Stimulated activated CD4-positive, alpha-beta T cell treated with anti-CD3 and anti-CD28 coated beads, TNF-alpha, amount 100 ng/mL, for 48 hours (primary cell): ENCODE results near the gene NRF1.
A peak's percentile ranks its signal among the peaks of the same experiment; 100 is the strongest.
"Not testable (repeated sequence)": the region's sequence is repeated elsewhere in the genome, so short reads cannot be mapped to it uniquely, and the experiment has no call there.

ENCODE experiments used
- DNase-seq, 3 donors: peaks; one replicate each; pipeline ENCODE4 v3.0.0-alpha.2; 2020; ENCODE audit warnings: low read depth in 3 of 3

NRF1 gene

DNA sequence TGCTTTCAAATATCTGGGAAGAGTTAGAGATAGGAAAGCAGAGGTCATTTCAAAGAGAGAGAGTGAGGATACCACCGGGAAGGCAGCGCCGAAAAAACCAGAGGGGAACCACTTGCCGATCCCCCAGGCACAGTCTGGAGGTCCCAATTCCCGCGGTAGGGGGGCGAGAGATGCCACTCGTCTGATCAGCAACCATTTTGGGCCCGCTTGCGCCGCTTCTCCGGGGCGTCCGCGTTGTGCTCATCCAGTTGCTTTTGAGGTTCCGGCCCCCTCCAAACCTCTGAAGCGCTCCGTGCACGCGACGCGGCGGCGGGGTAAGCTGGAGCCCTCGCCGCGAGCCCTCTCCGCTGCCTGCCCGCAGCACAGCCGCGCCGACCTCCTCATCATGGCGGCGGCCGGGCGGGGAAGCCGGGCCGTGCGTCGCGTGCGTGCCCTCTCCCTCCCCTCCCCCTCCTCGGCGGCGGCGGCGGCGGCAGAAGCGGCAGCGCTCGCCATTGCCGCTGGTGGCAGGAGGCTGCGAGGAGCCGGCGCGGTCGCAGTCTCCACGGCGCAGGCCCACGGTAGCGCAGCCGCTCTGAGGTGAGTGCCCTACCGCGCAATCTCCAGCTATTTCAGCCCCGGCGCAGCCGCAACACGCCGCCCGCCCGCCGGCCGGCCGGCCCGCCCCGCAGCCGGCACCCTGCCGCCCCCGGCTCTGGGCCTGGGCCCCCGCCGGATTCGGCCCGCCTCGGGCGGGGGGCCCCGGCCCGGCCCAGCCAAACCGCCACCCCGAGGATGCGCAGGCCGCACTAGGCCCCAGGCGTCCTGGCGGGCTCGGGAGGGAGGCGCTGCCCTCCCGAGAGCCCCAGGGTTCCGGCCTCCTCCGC, at the start of gene NRF1:
TSS of gene NRF1 (plus strand) at position 475 of the 866 bp plus-strand sequence. CDS start 45,632 bp downstream, outside the sequence.
- DNase-seq: peak; percentile 83 to 93 (median 84)

DNA sequence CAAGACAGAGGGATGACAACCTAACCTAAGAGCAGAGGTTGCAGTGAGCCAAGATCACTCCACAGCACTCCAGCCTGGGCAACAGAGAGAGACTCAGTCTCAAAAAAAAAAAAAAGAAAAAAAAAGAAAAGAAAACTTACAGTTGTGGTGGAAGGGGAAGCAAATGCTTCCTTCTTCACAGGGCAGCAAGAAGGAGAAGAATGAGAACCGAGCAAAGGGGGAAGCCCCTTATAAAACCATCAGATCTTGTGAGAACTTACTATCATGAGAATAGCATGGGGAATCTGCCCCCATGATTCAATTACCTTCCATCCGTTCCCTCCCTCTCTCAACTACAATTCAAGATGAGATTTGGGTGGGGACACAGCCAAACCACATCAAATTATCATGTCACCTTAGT, 45.2 kb upstream of the NRF1 start:
- not testable (repeated sequence) for DNase-seq

DNA sequence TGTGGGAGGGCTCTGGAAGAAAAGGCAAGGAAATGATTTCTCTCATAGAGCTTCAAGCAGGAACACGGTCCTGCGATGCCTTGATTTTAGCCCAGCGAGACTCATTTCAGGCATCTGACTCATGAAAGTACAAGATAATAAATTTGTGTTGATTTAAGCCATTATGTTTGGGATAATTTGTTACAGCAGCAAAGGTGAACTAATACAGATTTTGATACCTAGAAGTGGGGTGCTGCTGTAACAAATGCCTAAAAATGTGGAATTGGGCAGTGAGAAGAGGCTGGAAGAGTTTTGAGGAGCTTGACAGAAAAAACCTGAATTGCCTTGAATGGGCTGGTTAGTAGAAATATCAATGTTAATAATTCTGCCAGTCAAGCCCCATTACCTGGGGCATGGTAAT, 44.1 kb upstream of the NRF1 start:
- DNase-seq: no peak

DNA sequence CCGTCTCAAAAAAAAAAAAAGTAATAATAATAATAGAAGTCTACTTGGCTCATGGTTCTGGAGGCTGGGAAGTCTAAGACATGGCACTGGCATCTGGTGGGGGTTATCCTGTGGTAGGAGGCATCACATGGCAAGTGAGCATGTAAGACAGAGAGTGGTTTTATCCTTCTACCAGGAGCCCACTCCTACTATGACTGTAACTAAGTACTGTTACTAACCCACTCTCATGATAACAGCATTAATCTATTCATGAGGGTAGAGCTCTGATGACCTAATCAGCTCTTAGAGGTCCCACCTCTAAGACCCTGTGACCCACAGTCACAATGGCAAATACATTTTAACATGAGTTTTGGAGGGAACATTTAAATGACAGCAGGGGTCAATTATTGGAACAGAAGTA, 43.3 kb upstream of the NRF1 start:
- DNase-seq: no peak

DNA sequence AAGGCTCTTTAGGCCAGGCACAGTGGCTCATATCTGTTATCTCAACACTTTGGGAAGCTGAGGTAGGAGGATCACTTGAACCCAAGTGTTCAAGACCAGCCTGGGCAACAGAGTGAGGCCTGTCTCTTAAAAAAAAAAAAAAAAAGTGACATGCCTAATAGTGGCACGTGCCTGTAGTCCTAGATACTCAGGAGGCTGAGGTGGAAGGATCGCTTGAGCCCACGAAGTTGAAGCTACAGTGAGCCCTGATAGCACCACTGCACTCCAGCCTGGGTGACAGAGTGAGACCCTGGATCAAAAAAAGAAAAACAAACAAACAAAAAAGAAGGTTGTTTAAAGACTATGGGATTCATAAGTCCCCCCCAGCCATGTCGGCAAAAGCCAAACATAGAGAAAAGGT, 42.2 kb upstream of the NRF1 start:
- no peak for DNase-seq

DNA sequence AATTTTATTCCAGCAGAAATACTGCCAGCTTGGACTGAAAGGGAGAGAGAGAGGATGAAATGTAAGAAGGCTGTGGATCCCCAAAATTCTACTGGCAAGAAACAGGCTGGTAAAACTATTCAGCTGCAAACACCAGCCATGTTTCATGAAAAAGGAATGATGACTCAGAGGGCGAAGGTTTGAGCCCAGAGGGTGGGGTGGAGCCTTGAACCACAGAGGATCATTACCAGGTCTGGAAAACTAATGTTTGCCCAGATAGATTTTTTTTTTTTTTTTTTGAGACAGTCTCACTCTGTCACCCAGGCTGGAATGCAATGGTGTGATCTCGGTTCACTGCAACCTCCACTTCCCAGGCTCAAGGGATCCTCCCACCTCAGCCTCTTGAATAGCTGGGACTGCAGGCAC, 41.7 kb upstream of the NRF1 start:
- no peak for DNase-seq

DNA sequence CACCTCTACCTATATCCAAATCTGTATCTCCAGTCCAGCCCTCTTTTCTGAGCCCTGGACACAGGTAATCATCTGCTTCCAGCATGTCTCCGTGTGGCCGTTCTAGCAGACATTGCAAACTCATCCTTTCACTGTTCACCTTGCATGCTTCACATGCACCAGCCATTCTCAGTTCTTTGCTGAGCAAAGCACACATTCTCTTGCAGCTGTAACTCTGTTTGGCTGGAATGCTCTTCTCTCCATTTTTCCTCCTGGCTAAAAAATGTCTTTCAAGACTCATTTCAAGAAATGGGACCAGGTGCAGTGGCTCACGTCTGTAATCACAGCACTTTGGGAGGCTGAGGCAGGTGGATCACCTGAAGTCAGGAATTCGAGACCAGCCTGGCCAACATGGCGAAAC, 40.3 kb upstream of the NRF1 start:
- no peak for DNase-seq

DNA sequence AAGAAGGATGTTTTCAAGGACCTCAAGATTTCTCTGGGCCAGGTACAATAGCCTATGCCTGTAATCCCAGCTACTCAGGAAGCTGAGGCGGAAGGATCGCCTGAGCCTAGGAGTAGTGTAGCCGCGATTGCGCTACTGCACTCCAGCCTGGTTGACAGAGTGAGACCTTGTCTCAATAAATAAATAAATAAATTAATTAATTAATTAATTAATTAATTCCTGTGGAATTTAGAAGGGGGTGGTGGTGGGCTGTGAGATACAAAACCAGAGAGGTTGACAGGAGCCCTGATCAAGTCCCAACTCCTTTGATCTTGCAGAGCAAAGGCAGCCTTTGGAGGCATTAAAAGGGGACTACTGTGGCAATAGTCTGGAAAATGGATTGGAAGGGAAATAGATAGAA, 39.3 kb upstream of the NRF1 start:
- DNase-seq: no peak

DNA sequence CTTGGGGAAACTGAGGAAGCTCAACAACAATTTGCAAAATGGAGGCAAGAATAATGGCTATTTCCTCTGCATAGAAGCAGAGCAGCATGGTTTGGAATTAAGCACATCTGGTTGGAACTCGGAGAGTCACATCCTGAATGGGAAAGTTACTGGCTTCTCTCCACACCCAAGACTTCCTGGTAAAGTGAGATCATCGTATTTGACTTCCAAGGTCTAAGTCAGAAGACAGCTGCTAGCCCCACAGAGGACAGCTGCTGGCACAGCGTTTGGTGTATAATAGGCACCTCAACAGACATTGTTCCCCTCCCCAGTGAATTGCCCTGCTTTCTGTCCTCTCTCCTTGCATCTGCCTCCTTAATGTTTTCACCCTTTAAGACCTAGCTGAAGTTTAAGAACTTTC, 37.0 kb upstream of the NRF1 start:
- DNase-seq: no peak

DNA sequence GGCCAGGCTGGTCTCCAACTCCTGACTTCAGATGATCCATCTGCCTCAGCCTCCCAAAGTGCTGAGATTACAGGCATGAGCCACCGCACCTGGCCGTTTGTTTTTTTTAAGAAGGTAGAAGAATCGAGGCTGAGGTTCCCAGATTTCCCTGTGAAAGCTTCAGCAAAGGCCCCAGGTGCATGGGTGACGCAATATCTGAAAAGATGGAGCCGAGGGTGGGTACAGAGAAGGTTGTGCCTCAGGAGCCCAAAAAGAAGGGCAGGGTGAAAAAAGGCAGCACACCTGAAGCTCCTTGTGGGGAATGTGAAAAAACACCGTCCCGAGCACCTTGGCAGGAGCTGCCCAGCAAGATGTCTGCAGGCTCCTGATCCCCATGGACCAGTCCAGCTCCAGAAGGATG, 35.8 kb upstream of the NRF1 start:
- DNase-seq: no peak

DNA sequence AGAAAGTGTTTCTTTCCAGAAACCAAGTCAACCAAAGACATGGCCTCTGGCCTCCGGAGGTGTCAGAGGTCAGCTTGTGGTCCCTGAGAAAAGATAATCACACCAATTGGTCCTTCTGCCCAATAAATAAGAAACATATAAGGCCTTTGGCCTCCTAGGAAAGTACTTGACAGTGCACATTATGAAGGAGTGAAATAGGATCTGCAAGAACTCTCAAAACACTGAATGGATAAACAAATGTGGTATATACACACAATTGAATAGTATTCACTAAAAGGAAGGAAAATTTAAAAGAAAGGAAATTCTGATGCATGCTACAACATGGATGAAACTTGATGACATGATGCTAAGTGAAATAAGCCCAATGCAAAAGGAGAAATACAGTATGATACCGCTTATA, 35.4 kb upstream of the NRF1 start:
- DNase-seq: no peak

DNA sequence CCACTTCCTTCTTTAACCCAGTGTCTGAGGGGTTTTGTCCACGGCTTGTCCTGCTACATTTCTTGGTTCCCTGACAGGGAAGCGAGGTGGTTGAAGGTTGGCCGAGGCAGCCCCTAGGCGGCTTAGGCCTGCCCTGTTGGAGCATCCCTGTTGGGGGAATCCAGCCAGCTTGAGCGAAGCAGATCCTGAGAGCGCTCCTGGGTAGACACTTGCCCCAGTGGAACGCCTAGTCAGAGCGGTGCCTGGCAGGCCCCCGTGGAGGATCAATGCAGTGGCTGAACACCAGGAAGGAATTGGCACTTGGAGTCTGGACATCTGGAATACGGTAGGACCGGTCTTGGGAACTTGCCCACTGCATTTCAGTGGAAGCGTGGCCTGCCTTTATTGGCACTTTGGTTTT, 32.7 kb upstream of the NRF1 start:
- DNase-seq: no peak

DNA sequence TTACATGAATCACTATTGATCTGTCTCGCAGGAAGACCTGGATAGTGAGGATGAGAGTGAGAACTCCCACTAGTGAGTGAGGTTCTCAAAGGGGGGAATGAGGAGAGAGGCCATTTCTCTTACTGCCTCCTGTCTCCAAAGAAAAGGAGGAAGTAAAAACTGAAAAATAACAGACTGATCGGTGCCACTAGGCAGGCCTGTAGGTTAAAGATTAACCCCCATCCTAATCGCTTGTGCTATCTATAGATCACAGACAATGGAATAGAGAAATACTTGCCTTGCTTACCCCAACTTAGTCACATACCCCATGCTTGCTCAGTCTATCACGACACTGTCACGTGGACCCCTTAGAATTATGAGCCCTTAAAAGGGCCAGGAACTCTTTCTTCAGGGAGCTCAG, 25.3 kb upstream of the NRF1 start:
- DNase-seq: not testable (repeated sequence)

DNA sequence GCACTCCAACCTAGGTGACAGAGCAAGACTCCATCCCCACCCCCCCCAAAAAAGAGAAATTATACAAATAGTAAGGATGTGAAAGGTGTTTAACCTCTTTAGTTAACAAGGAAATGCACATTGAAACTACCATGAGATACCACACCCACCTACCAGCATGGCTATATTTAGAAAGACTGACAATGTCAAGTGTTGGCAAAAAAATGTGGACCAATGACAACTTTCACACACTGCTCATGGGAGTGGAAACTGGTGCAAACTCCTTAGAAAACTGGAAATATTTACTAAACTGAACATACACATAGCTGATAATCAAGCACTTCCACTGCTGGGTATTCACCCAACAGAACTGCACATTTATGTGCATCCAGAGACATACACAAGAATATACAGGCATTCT, 23.3 kb upstream of the NRF1 start:
- no peak for DNase-seq

DNA sequence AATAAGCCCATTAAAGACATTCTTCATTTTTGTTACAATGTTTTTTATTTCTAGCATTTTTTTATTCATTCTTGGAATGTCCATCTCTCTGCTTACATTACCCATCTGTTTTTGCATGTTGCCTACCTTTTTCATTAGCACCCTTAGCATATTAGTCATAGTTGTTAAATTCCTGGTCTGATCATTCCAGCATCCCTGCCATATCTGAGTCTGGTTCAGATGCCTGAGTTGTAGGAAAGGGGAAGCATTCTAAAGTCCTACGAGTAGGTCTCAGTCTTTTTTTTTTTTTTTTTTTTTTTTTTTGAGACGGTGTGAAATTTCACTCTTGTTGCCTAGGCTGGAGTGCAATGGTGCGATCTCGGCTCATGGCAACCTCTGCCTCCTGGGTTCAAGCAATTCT, 19.7 kb upstream of the NRF1 start:
- no peak for DNase-seq

DNA sequence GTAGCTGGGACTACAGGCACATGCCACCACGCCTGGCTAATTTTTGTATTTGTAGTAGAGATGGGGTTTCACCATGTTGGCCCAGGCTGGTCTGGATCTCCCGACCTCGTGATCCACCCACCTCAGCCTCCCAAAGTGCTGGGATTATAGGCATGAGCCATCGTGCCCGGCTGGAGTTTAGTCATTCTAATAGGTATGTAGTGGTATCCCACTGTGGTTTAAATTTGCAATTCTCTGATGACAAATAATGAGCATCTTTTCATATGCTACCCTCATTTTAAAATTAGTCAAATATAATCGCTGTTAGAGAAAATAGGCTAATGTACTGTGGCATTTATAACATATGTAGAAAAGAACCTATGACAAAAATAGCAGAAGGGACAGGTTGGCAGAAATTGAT, 15.1 kb upstream of the NRF1 start:
- DNase-seq: not testable (repeated sequence)

DNA sequence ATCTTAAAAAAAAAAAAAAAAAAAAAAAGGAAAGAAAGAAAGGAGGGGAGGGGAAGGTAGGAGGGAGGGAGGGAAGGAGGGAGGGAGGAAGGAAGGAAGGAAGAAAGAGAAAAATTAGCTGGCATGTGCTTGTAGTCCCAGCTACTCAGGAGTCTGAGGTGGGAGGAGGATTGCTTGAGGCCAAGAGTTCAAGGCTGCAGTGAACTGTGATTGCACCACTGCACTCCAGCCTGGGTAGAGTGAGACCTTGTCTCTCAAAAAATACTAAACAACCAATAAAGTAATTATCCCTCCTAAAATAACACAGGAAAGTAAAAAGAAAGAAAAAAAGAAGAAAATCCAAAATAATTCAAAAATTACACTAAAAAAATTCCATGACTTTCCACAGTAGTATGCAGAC, 13.8 kb upstream of the NRF1 start:
- DNase-seq: no peak

DNA sequence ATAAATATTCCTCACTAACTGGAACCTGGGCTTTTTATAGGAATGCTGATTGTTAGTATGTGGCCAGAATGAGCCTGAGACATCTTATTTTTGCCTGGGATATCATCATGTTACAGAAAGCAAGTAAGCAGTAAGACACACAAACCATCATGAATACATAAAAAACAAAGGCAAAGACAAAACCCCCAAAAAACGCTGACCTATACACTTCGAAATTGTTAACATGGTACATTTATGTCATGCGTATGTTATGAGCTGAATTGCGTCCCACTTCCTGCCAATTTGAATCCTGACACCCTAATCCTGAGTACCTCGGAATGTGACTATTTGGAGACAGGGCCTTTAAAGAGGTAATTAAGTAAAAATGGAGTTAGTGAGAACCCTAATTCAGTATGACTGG, 12.3 kb upstream of the NRF1 start:
- no peak for DNase-seq

DNA sequence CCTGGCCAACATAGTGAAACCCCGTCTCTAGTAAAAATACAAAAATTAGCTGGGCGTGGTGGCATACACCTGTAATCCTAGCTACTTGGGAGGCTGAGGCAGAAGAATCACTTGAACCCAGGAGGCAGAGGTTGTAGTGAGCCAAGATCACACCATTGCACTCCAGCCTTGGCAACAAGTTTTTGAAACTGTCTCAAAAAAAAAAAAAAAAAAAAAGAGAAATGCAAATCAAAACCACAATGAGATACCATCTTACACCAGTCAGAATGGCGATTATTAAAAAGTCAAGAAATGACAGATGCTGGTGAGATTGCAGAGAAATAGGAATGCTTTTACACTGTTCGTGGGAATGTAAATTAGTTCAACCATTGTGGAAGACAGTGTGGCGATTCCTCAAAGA, 7.9 kb upstream of the NRF1 start:
- not testable (repeated sequence) for DNase-seq

DNA sequence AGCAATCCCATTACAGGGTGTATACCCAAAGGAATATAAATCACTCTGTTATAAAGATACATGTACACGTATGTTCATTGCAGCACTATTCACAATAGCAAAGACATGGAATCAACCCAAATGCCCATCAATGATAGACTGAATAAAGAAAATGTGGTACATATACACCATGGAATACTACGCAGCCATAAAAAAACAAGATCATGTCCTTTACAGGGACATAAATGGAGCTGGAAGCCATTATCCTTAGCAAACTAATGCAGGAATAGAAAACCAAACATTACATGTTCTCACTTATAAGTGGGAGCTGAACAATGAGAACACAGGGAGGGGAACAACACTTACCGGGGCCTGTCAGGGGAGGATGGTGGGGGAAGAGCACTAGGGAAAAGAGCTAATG, 7.5 kb upstream of the NRF1 start:
- DNase-seq: not testable (repeated sequence)

DNA sequence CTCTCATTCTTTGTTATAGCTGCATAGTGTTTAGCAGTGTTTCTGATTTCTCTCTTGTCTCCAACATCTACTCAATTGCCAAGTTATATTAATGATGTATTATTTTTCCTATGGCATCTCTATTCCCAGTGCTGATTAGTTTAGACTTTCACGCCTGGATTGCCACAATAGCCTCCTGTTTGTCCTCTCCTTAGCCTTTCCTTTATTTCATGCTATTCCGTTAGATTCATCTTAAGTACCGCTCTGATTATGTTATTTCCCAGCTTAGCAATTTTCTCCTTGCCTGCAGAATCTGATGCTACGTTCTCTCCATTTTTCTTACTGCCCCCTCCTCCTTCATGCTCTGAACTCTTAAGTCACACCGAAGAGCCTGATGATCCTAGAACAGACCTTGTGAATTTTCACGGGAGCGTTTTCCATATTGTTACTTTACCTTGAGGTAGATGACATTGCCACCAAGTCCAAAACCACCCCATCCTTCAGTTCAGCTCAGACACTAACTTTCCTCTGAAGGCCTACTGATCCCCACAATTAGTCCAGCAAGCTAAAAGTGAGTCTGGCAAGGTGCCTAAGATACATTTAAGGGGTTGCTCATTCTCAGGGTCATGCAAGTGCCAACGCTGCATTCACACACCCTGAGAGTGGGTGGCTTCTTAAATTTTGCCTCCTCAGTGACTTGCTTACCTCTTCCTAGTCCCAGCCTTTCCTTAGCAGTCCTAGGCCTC, 6.6 kb upstream of the NRF1 start:
- no peak for DNase-seq

DNA sequence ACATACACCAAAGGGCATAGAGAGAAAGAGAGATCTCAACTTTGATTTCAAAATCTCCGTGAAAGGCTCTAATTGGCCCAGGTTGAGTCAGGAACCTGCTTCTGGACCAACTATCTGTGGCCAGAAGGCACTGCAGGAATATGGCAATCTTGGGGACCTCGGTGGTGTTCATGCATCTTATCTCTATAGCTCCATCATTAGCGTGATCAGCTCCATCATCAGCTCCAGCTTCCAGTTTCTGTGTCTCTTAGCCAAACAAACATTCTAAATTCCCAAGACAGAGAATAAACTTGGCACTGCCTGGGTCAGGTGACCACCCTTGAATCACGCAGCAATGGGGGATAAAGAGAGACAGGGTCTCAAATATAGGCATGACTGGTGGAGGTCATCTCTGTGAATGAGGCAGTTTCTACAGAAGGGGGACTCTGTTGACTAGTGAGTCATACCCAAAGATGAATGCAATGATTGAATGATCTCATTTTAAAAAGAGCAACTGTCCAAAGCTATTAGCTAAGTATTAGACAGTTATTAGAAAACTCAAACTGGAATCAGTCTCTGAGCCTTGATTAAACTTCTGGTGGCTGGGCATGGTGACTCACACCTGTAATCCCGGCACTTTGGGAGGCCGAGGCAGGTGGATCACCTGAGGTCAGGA, 5.4 kb upstream of the NRF1 start:
- no peak for DNase-seq

DNA sequence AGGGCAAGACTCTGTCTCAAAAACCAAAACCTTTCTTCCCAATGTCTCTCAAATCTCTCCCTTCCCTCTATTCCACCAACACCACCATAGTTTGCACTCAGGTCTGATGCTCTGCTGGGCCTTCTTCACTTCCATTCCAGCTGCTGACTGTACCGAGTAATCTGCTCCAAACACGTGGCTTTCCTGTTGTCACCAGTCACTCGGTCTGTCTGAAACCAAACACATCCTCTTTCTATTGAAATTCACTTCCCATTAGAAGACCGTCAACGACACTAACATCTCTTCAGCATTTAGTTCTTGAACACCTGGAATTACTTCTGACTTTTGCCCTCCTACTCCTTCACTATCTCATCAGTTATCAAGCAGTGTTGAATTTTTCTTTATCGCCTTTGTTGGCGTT, 4.7 kb upstream of the NRF1 start:
- no peak for DNase-seq
